Cerebellar nuclear complex (tissue), 1 donor: ENCODE data around the gene LGALS4.
A peak's percentile ranks its signal among the peaks of the same experiment; 100 is the strongest.
"Not testable (repeated sequence)": the region's sequence is repeated elsewhere in the genome, so short reads cannot be mapped to it uniquely, and the experiment has no call there.

Source experiments
- DNase-seq, 2 experiments: peaks; one replicate each; lab custom pipeline; 2025; lab: John Stamatoyannopoulos, UW

LGALS4 gene, protein sequence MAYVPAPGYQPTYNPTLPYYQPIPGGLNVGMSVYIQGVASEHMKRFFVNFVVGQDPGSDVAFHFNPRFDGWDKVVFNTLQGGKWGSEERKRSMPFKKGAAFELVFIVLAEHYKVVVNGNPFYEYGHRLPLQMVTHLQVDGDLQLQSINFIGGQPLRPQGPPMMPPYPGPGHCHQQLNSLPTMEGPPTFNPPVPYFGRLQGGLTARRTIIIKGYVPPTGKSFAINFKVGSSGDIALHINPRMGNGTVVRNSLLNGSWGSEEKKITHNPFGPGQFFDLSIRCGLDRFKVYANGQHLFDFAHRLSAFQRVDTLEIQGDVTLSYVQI

DNA sequence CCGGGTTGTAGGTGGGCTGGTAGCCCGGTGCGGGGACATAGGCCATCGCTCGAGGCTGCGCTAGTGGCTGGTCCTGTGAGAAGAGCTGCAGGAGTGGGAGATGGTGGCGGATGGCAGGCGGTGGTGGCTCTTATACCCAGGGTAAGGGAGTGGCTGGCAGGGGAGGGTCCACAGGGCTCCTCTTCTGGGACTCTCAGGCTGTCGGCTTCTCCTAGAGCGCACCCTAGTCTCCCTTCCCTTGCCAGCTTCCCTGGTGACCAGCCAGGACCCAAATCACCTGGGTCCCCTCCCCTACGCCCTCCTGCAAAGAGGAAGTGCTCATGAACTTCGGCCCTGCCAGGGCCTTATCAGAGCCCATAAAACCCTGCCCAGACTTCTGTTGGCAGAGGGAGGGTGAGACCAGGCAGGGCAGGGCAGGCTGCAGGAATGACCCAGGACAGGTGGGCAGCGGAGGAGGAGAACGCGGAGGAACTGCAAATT is at the start of gene LGALS4:
Gene LGALS4 (minus strand): TSS at position 105 of the 480 bp plus-strand sequence. CDS start 59 bp downstream, at position 46.
- no peak for DNase-seq

DNA sequence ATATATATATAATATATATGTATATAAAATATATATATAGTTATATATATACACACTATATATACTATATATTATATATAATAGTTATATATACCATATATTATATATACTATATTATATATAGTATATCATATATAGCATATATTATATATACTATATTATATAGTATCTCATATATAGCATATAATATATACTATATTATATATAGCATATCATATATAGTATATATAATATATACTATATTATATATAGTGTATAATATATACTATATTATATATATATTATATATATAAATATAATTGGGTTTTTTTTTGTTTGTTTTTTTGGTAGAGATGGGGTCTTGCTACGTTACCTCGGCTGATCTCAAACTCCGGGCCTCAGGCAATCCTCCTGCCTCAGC is 48.6 kb upstream of the LGALS4 start:
- DNase-seq, result no peak

DNA sequence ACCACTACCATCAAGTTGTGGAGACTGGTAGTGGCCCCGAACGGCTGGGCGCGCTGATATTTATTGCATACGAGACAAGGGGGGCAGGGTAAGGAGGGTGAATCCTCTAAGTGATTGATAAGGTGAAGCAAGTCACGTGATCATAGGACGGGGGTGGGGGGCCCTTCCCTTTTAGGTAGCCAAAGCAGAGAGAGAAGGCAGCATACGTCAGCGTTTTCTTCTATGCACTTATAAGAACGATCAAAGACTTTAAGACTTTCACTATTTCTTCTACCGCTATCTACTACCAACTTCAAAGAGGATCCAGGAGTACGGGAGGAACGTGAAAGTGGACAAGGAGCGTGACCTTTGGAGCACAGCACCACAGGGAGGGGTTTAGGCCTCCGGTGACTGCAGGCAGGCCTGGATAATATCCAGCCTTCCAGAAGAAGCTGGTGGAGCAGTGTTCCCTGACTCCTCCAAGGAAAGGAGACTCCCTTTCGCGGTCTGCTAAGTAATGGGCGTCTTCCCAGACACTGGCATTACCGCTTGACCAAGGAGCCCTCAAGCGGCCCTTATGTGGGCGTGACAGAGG is 47.0 kb upstream of the LGALS4 start:
- not testable (repeated sequence) for DNase-seq

DNA sequence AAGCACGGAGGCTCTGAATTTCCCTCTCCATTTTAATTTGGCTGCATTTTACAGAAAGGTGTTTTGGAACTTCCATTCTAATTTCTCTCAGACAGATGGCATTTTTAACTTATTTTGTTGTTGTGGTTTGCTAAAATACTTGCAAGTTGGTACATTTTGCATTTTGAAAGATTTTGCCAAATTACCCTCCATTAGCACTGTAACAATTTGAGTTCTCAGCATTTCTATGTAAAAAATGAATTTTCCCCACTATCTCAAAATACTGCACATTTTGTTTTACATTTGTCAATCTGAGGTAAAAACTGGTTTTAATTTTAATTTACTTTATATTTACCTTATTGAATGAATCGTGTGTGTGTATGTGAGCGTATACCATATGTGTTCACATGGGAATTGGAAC is 44.1 kb upstream of the LGALS4 start:
- no peak for DNase-seq

- not testable (repeated sequence) for DNase-seq
These were observed 43.0 kb upstream of the LGALS4 start for GRCh38 chr19:38855751-38856150.

GRCh38 chr19:38854961-38855360 is 42.2 kb upstream of the LGALS4 start:
- not testable (repeated sequence) for DNase-seq

GRCh38 chr19:38853214-38853613 is 40.5 kb upstream of the LGALS4 start:
- no peak for DNase-seq

GRCh38 chr19:38852231-38853044 is 39.7 kb upstream of the LGALS4 start:
- no peak for DNase-seq

GRCh38 chr19:38851622-38852230 is 39.0 kb upstream of the LGALS4 start:
- peak in 1 of 2 experiments; percentile 56 for DNase-seq

GRCh38 chr19:38850976-38851621 is 38.4 kb upstream of the LGALS4 start:
- no peak for DNase-seq

DNA sequence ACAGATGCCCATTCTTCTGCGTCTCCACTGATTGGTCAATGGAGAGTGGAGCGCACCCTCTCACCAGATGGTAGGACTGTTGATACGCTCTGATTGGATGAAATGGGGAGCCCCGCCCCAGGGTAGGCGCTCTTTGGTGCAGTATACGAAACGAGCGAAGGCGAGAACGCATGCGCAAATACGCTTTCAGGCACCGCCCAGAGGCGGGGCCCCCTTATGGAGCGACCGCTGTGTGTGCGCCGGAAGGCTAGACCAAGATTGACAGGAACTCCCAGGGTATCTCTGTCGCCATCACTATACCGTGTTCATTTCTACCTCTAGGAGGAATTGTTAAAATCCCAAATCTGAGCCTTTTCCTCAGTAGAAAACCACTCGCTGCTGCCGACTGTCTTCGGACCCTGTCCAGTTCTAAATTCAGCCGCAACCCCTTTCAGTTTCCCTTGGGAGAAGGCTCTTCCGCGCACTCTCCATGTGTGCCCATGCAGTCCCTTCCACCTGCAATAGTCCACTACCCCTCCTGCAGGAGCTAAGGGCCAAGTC is 37.8 kb upstream of the LGALS4 start:
- DNase-seq, result no peak

- peak; percentile 100 for DNase-seq
These were observed 37.2 kb upstream of the LGALS4 start, which contains the start of gene HNRNPL for GRCh38 chr19:38849860-38850435. TSS of gene HNRNPL (minus strand) at chr19:38849986. CDS start at chr19:38849966, 20 bp downstream.

DNA sequence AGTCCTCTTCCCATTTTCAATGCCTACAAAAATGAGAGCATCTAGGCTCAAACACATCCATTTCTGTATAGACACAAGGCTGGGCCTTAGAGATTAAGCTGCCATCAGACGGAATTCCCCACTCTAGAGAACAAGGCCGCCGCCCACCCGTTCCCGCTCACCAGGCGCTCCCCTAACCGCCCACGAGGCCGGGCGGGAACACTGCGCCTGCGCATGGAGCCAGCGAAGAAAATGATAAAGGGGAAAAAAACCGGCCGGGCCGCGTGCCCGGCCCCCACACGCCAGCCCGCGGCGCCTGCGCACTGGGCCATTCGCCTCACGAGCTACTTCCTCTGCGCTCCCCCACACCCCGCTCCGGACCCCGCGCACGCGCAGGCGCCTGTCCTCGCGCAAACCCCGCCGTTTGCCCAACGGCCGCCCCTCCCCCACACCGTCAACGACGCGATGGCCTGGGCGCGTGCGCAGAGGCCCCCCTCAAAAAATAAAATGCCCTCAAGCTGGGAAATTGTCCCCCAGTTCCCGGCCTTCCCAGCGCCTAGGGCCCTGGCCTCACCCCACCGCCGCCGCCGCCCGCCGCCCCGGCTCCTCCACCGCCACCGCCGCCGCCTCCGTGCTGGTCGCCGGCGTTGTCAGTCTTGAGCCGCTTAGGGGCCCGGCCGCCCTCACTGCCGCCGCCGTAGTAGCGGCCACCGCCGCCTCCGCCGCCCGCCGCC is 36.6 kb upstream of the LGALS4 start:
- DNase-seq, result peak in 1 of 2 experiments; percentile 38

DNA sequence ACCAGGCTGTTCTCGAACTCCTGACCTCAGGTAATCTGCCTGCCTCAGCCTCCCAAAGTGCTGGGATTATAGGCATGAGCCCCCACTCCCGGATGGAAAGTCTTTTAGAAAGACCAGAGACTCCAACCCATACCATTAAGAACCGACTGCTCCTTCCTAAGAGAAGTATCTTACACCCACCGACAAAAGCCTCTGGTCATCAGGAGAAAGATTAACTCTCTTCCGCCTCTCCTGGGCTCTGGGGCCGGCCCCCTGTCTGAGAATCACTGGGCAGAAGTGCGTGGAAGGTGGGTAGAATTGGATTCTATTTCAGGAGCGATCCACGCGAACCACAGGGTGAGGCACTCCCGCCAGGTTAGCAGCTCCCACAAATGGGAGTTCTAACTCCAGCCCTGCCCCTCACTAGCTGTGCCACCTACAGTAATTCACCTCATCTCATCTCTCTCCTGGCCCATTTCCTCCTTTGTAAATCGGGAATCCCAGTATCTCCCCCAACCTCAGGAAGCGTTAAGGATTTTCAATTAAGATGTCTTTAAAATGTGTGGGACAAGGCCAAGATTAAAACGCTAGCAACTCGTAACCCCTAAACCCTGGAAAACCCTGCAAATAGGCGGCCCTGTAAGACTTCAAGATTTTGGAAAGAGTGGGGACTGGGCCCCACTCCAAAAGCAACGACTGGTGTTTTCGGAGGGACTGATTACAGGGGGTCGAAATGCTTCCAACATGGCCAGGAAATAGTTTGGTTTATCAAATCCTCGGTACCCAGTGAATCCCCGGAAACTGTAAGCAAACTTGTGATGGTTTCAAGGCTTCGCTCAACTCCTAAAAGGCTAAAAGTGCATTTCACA is 35.8 kb upstream of the LGALS4 start:
- no peak for DNase-seq

DNA sequence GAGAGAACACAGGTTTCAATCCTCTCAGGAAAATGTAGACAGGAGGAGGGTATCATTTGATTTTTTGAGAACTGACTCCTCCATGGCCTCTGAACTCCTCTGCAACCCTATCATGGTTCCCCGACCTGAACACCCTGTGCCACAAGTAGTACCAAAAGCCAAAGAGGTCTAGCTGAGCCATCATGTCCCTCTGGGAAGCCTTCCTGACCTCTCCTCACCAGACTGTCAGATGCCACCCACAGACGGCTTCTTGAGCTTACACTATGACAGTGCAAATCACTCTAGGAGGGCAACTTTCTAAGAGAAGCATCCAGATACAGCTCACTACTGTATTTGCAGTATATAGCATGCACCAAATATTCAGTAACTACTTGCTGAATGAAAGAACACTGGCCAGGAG is 33.4 kb upstream of the LGALS4 start:
- DNase-seq, result no peak

DNA sequence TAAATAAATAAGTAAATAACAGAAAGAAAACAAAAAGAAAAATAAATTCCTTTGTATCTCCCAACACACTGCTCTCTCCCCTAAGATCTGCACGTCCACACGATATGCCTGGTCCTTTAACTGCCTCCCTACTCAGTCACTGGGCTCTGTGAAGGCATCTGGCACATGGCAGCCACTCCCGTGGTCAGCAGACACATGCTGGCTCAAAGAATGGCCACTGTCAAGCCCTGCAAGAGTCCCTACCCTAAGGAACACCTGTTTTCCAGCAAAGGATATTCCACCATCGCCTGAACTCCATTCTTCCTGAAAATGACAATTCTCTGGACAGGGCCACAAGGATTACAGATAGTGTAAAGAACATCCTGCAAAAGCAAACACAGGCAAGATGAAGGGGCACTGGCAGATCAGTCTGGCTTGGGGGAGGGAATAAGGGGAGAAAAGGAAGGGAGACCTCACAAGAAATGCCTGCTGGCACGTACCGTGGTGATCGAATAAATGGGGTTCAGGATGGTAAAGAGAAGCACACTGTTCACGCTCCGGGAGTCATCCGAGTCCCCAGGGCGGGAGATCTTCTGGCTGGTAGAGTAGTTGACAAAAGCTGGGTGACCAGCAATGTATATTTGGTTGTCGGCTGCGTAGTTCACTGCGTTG is 32.8 kb upstream of the LGALS4 start:
- DNase-seq, result no peak

- no peak for DNase-seq
These were observed 31.4 kb upstream of the LGALS4 start for GRCh38 chr19:38844093-38844686.

DNA sequence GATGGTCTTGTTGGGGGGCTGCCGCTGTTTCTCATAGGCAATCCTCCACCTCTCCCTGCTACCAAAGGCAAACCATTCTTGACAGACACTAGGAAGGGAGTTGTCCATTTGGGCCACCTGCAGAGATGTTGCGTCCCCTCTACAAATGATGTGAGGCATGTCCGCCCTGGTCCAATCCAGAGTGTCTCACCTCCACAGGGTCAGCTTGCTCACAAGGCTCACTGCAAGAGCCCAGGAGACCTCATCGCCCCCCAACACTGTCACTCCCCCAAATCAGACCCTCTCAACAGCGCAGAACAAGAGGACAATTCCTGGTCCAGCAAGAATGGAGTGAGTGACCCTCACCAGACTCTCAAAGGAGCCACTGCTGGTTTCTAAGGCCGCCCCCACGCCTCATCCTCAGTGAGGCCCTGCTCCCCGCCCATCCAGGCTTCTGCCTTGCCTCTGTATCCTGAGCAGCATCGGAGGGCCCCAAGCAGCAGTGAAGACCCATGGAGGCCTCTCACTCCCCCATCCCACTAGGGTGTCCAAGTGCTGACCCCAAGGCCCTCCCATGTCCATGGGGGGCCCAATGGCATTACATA is 30.5 kb upstream of the LGALS4 start:
- DNase-seq, result no peak
